Right lobe of liver (tissue), 4 donors: Measurements from ENCODE around the gene GNAQ.

Experiments used
- CTCF ChIP-seq, 4 donors: fragments of 200-600 bp in 3 of 4; fragments of 450-650 bp in 1 of 4; IDR thresholded peaks; one replicate each; pipeline versions ENCODE4 v1.5.1 to v1.8.0; 2016 to 2022; ENCODE audit warnings: antibody characterized with exemption in 4 of 4, mild to moderate bottlenecking in 2 of 4
- POLR2A ChIP-seq: fragments of 450-650 bp; IDR thresholded peaks from one replicate; pipeline ENCODE4 v1.6.1; 2017; ENCODE audit warnings: antibody characterized with exemption, mild to moderate bottlenecking
- donor health status: DM: no; HTN: no; CAD: no.
- donor health status: DM: no; HTN: no; CAD: no.
- donor health status: DM: no; HTN: yes; CAD: no.

GRCh38 chr9:77747163-77747562 lies 284.4 kb downstream of the GNAQ start:
- TF ChIP-seq CTCF (IDR thresholded peaks at IDR 0.05) (no peak), POLR2A (no peak)
